ENCODE measurements around the gene F3. TPM values are rescaled to one million over a fixed set of nuclear protein-coding genes. Genes with fewer than 3 reads are reported as not detected.

The F3 gene
- total and polyA plus RNA-seq, 12 donors, result 11.8 to 50.9 (median 23.9) TPM

- intact Hi-C loops (cut with DNase I), result no loop called here
- TF ChIP-seq POLR2A (IDR thresholded peaks at IDR 0.05), result no peak
- TF ChIP-seq, protein P1, sequence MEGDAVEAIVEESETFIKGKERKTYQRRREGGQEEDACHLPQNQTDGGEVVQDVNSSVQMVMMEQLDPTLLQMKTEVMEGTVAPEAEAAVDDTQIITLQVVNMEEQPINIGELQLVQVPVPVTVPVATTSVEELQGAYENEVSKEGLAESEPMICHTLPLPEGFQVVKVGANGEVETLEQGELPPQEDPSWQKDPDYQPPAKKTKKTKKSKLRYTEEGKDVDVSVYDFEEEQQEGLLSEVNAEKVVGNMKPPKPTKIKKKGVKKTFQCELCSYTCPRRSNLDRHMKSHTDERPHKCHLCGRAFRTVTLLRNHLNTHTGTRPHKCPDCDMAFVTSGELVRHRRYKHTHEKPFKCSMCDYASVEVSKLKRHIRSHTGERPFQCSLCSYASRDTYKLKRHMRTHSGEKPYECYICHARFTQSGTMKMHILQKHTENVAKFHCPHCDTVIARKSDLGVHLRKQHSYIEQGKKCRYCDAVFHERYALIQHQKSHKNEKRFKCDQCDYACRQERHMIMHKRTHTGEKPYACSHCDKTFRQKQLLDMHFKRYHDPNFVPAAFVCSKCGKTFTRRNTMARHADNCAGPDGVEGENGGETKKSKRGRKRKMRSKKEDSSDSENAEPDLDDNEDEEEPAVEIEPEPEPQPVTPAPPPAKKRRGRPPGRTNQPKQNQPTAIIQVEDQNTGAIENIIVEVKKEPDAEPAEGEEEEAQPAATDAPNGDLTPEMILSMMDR (IDR thresholded peaks at IDR 0.05), result no peak
- WGBS, 4 donors, result 82 to 90% (median 84%) methylated on average over 5 of the region's 5 CpGs
Measured at GRCh38 chr1:94554580-94554979, 13.0 kb upstream of the F3 start.

GRCh38 chr1:94553931-94554330 is 12.4 kb upstream of the F3 start:
- Histone ChIP-seq H3K36me3 (replicated peaks in 1 of 2) (no peaks in the 10 kb centered on the region), H3K9me3 (replicated peaks in 1 of 3) (no peaks in the 10 kb centered on the region), H3K27me3 (no peaks in the 10 kb centered on the region), H3K4me3 (no peak overlapping the region), H3K4me1 (replicated peaks in 1 of 2) (peaks cover 0 to 8% of the 10 kb centered on the region in 2 donors), H3K27ac (peak overlapping the region in 2 of 5 donors; percentile 26 to 61)
- intact Hi-C loops (cut with DNase I), result no loop called here
- no peak for DNase-seq
- TF ChIP-seq, protein P1 (IDR thresholded peaks at IDR 0.05), result no peak
- TF ChIP-seq POLR2A (IDR thresholded peaks at IDR 0.05), result no peak
- WGBS, 4 donors, result 79 to 85% (median 83%) methylated on average over 4 of the region's 4 CpGs

More at GRCh38 chr1:94554580-94554979, 13.0 kb upstream of the F3 start:
- H3K4me3 ChIP-seq, result no peak overlapping the region
- peak overlapping the region in 1 of 5 donors; percentile 61 for H3K27ac ChIP-seq
- no peaks in the 10 kb centered on the region for H3K9me3 ChIP-seq (replicated peaks in 1 of 3)
- peaks cover 0 to 8% of the 10 kb centered on the region in 2 donors for H3K4me1 ChIP-seq (replicated peaks in 1 of 2)
- DNase-seq, result no peak
- no peaks in the 10 kb centered on the region for H3K36me3 ChIP-seq (replicated peaks in 1 of 2)
- H3K27me3 ChIP-seq, result no peaks in the 10 kb centered on the region

GRCh38 chr1:94553323-94553730 is 11.8 kb upstream of the F3 start:
- intact Hi-C loops (cut with DNase I), result no loop called here
- Histone ChIP-seq H3K27ac (peak overlapping the region in 2 of 5 donors; percentile 26 to 65), H3K9me3 (replicated peaks in 1 of 3) (no peaks in the 10 kb centered on the region), H3K36me3 (replicated peaks in 1 of 2) (no peaks in the 10 kb centered on the region), H3K4me1 (replicated peaks in 1 of 2) (peaks cover 0 to 8% of the 10 kb centered on the region in 2 donors), H3K4me3 (no peak overlapping the region), H3K27me3 (no peaks in the 10 kb centered on the region)
- WGBS, 4 donors, result 62 to 73% (median 67%) methylated on average over 5 of the region's 5 CpGs
- DNase-seq, result no peak
- no peak for TF ChIP-seq POLR2A (IDR thresholded peaks at IDR 0.05)
- TF ChIP-seq, protein P1 (IDR thresholded peaks at IDR 0.05), result no peak

DNA sequence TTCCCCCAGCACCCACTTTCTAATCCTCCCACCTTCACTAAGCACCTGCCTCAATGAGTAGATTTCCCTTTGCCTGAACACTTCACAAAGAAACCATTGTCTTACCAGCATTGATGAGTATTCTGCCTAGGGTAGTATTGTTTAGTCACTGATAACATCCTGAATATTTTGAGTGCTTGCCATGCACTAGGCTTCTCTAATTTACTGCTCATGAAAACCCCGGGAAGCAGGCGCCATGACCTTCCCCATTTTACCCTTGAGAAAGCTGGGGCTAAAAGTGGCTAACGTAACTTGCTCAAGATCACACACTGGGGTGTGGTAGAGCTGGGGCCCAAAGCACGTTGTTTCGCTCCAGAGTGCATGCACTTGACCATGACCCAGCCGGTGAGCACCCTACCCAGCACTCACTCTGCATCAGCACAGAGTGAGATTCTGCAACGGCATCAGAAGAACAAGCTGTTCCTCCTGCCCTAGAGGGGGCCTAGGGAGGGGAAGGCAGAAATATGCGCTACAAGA is 10.6 kb upstream of the F3 start:
- TF ChIP-seq POLR2A (IDR thresholded peaks at IDR 0.05), result no peak
- TF ChIP-seq, protein P1 (IDR thresholded peaks at IDR 0.05), result no peak
- H3K36me3 ChIP-seq (replicated peaks in 1 of 2), result no peaks in the 10 kb centered on the region
- intact Hi-C loops (cut with DNase I), result no loop called here
- peak overlapping the region in 2 of 5 donors; percentile 18 to 56 for H3K27ac ChIP-seq
- H3K9me3 ChIP-seq (replicated peaks in 1 of 3), result no peaks in the 10 kb centered on the region
- peak in 4 of 7 donors; percentile 18 to 38 (median 34) for DNase-seq
- WGBS, 4 donors, result 50 to 60% (median 54%) methylated on average over 5 to 8 of the region's 8 CpGs
- H3K27me3 ChIP-seq, result no peaks in the 10 kb centered on the region
- H3K4me1 ChIP-seq (replicated peaks in 1 of 2), result peaks cover 0 to 8% of the 10 kb centered on the region in 2 donors
- H3K4me3 ChIP-seq, result no peak overlapping the region

Measured in adrenal gland (tissue), 12 donors.